ENCODE results near the gene ZNF263. TPM values are rescaled to one million over a fixed set of nuclear protein-coding genes. Genes with fewer than 3 reads are reported as not detected.

ZNF263 gene
- 35.3 and 37.9 TPM in 2 replicates for total RNA-seq

GRCh38 chr16:3282730-3283542, at the start of gene ZNF263:
Gene ZNF263 (plus strand): TSS chr16:3283491. CDS start chr16:3283819, 328 bp downstream.

GRCh38 chr16:3234857-3235561, 48.3 kb upstream of the ZNF263 start, which contains the start of gene ZNF200:
Gene ZNF200 (minus strand): TSS chr16:3235158. CDS start chr16:3233755, 1,403 bp downstream.

DNA sequence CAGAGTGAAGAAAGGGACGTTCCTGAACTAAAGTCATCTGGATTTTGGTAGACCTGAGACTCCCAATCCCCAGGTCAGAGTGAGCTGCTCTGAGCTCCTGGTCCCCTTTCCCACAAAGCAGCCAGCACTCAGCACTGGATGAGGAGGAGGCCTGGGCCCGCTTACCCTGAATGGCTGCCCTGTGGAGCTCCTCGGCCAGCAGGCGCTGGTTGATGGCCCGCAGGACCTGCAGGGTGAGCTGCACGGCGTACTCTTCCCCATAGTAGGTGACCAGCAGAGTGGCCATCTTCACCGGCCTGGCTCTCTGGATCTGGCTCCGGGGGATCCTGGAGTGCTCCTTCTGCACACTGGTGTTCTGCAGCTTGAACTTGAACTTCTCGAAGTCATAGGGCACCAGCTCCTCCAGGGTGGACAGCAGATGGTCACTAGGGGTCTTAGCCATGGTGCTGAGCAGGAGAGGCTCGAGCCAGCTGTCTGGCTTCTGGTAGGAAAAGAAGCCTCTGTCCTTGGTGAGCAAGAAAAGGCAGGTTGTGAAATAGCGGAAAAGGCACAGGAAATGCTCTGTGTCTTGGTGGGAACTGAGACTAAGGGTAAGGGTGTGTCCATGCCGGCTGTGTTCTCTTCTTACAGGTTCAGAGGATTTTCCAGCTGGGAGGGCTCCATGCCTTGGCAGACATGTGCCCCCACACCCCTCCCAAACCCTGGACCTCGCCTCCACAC, 27.0 kb upstream of the ZNF263 start, which contains the start of gene MEFV:
MEFV (minus strand) TSS at position 488 of the 720 bp plus-strand sequence; CDS start at position 442, 46 bp downstream.

GRCh38 chr16:3305109-3306068, 22.1 kb downstream of the ZNF263 start, which contains the start of the genes TIGD7 and ZNF75A:
Gene TIGD7 (minus strand): TSS chr16:3305430. CDS start chr16:3300614, 4,816 bp downstream.
Gene ZNF75A (plus strand): TSS chr16:3305497. CDS start chr16:3308429, 2,932 bp downstream.

Other genes starting within 250 kb of the ZNF263 start
- gene BICDL2, start 246.5 kb upstream of the ZNF263 start, total RNA-seq: 0.13 TPM in 1 of 2 replicates, not detected in the other
- gene MMP25, start 236.9 kb upstream of the ZNF263 start, total RNA-seq: not detected in 2 replicates
- gene IL32, start 217.9 kb upstream of the ZNF263 start, total RNA-seq: 3.4 and 4.4 TPM in 2 replicates
- not detected in 2 replicates for gene ZSCAN10, start 184.2 kb upstream of the ZNF263 start, total RNA-seq
- gene ZNF205, start 170.9 kb upstream of the ZNF263 start, total RNA-seq: 12.6 and 13.6 TPM in 2 replicates
- 3.2 and 5.7 TPM in 2 replicates for gene ZNF213, start 148.5 kb upstream of the ZNF263 start, total RNA-seq
- not detected in 2 replicates for gene OR1F1, start 95.3 kb upstream of the ZNF263 start, total RNA-seq
- gene ZNF200, start 48.3 kb upstream of the ZNF263 start, total RNA-seq: 6.5 and 8.5 TPM in 2 replicates
- under 0.01 and 0.13 TPM in 2 replicates for gene MEFV, start 26.9 kb upstream of the ZNF263 start, total RNA-seq
- 5.0 and 7.5 TPM in 2 replicates for gene TIGD7, start 21.9 kb downstream of the ZNF263 start, total RNA-seq
- gene ZNF75A, start 22.0 kb downstream of the ZNF263 start, total RNA-seq: 20.5 and 25.7 TPM in 2 replicates
- 0.12 and 0.26 TPM in 2 replicates for gene OR2C1, start 72.4 kb downstream of the ZNF263 start, total RNA-seq
- gene ZSCAN32, start 117.5 kb downstream of the ZNF263 start, total RNA-seq: 9.9 and 10.1 TPM in 2 replicates
- gene ZNF174, start 117.7 kb downstream of the ZNF263 start, total RNA-seq: 5.8 and 6.9 TPM in 2 replicates
- gene ZNF597, start 160.0 kb downstream of the ZNF263 start, total RNA-seq: 2.3 and 2.4 TPM in 2 replicates
- 8.9 and 13.9 TPM in 2 replicates for gene NAA60, start 160.2 kb downstream of the ZNF263 start, total RNA-seq
- gene C16orf90, start 212.0 kb downstream of the ZNF263 start, total RNA-seq: not detected in 2 replicates
- 25.5 and 33.8 TPM in 2 replicates for gene CLUAP1, start 217.5 kb downstream of the ZNF263 start, total RNA-seq

Measured in aortic smooth muscle cell (primary cell).